ENCODE results near the gene AK1. TPM values are rescaled to one million over a fixed set of nuclear protein-coding genes. Genes with fewer than 3 reads are reported as not detected.
A peak's percentile ranks its signal among the peaks of the same experiment; 100 is the strongest.

Gene AK1
- total RNA-seq, 1 donor from 2014 or later = 64.5 TPM

DNA sequence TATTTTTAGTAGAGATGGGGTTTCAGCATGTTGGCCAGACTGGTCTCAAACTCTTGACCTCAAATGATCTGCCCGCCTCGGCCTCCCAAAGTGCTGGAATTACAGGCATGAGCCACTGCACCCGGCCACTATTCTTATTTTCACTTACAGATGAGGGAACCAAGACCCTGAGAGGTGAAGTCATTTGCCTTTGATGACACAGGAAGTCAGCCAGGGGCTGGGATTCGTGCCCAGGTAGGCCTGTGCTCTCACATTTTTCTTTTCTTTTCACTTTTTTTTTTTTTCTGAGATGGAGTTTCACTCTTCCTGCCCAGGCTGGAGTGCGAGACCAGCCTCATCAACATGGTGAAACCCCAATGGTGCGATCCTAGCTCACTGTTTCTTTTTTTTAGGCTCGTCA is 45.2 kb downstream of the AK1 start:
- H3K4me3 ChIP-seq = peak overlapping the region in 1 of 2 donors; percentile 20
- TF ChIP-seq, protein P1, sequence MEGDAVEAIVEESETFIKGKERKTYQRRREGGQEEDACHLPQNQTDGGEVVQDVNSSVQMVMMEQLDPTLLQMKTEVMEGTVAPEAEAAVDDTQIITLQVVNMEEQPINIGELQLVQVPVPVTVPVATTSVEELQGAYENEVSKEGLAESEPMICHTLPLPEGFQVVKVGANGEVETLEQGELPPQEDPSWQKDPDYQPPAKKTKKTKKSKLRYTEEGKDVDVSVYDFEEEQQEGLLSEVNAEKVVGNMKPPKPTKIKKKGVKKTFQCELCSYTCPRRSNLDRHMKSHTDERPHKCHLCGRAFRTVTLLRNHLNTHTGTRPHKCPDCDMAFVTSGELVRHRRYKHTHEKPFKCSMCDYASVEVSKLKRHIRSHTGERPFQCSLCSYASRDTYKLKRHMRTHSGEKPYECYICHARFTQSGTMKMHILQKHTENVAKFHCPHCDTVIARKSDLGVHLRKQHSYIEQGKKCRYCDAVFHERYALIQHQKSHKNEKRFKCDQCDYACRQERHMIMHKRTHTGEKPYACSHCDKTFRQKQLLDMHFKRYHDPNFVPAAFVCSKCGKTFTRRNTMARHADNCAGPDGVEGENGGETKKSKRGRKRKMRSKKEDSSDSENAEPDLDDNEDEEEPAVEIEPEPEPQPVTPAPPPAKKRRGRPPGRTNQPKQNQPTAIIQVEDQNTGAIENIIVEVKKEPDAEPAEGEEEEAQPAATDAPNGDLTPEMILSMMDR (IDR thresholded peaks at IDR 0.05) = no peak
- DNase-seq (ENCODE audit: low spot score in 2 of 2) = peak in 1 of 2 donors; percentile 84
- peak overlapping the region; percentile 95 to 97 for H3K27ac ChIP-seq
- H3K4me1 ChIP-seq = peaks cover 41 to 88% of the 10 kb centered on the region in 2 donors
- H3K36me3 ChIP-seq = peaks cover 4 to 9% of the 10 kb centered on the region in 2 donors
- H3K9me3 ChIP-seq = no peaks in the 10 kb centered on the region
- intact Hi-C loops (cut with DNase I) = loop anchor here (2.0 kb wide), 1 partner anchor 29 kb away; the partner anchor contains the start of gene FPGS
- H3K27me3 ChIP-seq = no peaks in the 10 kb centered on the region

DNA sequence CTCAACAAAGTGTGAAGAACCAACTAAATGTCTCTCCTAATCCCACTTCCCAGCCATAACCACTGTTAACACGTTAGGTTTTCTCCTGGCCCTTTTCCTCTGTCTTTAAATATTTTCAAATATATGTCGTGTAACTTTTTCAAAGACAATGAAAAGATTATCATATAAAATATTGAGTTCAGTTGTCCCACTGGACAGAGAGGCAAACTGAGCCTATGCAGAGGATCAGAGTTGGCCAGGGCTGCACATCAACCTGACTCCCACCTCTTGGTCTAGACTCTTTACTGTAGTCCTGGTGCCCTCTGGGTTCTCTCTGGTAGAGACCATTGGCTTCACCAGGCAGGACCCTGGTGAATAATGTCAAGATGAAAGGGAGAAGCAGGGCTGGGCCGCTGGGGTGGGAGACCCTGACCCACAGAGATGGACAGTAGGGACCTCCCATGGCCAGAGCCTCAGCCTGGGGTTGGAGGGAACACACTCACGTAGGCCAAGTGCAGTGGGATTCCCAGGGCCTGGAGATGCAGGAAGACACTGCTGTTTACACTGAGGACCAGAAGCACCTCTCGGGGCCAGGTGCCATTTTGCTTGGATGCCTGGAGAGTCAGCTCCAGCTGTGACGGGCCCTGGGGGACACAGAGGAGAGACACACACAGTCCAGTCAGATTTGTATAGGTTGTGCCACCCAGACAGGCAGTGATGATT is 48.1 kb downstream of the AK1 start:
- Histone ChIP-seq H3K27ac (peak overlapping the region; percentile 89 to 95), H3K9me3 (no peaks in the 10 kb centered on the region), H3K4me1 (peaks cover 20 to 65% of the 10 kb centered on the region in 2 donors), H3K36me3 (peaks cover 31 to 37% of the 10 kb centered on the region in 2 donors), H3K4me3 (no peak overlapping the region), H3K27me3 (no peaks in the 10 kb centered on the region)
- intact Hi-C loops (cut with DNase I) = loop anchor here (2.0 to 5.0 kb wide), 2 partner anchors 33 to 41 kb away; no protein-coding TSS in a partner anchor
- TF ChIP-seq, protein P1 (IDR thresholded peaks at IDR 0.05) = no peak
- no peak for DNase-seq (ENCODE audit: low spot score in 2 of 2)

DNA sequence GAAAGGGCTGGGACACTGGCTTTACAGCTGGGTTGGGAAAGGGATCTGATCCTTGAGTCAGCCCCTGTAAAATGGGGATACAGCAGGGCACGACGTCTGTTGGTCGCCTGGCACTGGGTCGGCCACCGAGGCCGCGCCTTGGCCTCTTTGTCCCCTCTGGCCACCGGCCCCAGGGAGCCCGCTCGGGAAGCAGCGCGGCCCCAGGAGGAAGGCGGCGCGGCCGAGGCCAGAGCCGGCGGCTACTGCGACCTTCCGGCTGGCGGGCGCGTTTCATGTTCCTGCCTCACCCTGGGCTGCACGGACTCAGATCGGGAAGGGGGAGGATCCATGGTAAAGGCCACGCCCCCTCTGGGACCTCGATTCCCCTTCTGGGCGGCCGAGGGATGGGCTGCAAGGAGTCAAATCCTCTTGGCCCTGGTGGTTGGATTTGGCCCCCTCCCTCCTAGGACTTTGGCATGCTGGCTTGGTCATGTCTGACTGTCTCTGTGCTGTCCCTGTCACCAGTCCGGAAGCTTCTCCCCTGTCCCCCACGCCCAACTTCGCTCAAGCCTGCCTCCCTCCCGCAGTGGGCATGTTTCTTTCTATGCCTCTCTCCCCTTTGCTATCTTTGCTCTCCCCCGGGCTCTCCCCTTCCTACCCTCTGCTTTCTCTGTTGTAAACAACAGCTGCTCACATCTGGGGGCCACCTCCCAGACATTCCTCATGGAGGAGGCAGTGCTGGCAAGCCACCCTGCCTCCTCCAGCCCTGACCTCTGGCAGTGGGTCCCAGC is 49.0 kb downstream of the AK1 start:
- Histone ChIP-seq H3K27ac (peak overlapping the region; percentile 89 to 95), H3K4me3 (peak overlapping the region; percentile 34 to 48), H3K9me3 (no peaks in the 10 kb centered on the region), H3K4me1 (peaks cover 20 to 59% of the 10 kb centered on the region in 2 donors), H3K36me3 (peaks cover 38 to 47% of the 10 kb centered on the region in 2 donors), H3K27me3 (no peaks in the 10 kb centered on the region)
- TF ChIP-seq, protein P1 (IDR thresholded peaks at IDR 0.05) = no peak
- DNase-seq (ENCODE audit: low spot score in 2 of 2) = peak; percentile 67 to 93
- intact Hi-C loops (cut with DNase I) = loop anchor here (2.0 to 5.0 kb wide), 2 partner anchors 34 to 42 kb away; no protein-coding TSS in a partner anchor

DNA sequence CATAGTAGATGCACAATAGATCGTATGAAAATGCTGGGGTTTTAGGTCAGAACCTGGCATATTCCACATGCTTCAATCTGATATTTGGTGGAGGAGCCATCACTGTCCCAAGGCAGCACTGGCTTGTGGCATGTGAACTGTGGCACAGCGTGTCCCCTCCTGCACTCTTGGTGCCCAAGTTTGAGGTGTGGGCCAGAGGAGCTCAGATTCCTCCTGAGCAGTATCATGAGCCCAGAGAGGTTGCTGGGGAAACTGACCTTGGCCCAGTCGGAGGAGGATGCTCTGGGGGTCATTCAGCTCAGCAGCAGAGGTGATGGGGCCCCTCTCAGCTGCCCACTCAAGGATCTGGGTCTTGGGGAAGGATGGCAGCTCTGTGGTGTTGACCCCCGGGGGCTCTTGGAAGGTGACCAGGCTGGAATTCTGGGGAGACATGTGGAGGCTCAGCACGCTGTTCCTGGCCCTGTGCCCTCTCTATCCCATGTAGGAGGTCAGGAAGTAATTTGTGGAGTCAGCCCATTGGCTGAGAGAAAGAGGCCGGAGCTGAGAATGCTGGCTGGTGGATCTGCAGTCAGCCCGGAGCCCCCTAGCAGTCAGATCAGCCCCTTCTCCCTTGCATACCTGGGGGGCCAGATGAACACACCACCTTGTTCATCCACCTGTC is 51.1 kb downstream of the AK1 start:
- intact Hi-C loops (cut with DNase I) = loop anchor here (5.0 kb wide), 1 partner anchor 36 kb away; no protein-coding TSS in a partner anchor
- peaks cover 6 to 39% of the 10 kb centered on the region in 2 donors for H3K4me1 ChIP-seq
- peaks cover 45 to 64% of the 10 kb centered on the region in 2 donors for H3K36me3 ChIP-seq
- DNase-seq (ENCODE audit: low spot score in 2 of 2) = no peak
- no peaks in the 10 kb centered on the region for H3K27me3 ChIP-seq
- H3K27ac ChIP-seq = peak overlapping the region; percentile 89 to 95
- TF ChIP-seq, protein P1 (IDR thresholded peaks at IDR 0.05) = no peak
- H3K9me3 ChIP-seq = no peaks in the 10 kb centered on the region
- no peak overlapping the region for H3K4me3 ChIP-seq

DNA sequence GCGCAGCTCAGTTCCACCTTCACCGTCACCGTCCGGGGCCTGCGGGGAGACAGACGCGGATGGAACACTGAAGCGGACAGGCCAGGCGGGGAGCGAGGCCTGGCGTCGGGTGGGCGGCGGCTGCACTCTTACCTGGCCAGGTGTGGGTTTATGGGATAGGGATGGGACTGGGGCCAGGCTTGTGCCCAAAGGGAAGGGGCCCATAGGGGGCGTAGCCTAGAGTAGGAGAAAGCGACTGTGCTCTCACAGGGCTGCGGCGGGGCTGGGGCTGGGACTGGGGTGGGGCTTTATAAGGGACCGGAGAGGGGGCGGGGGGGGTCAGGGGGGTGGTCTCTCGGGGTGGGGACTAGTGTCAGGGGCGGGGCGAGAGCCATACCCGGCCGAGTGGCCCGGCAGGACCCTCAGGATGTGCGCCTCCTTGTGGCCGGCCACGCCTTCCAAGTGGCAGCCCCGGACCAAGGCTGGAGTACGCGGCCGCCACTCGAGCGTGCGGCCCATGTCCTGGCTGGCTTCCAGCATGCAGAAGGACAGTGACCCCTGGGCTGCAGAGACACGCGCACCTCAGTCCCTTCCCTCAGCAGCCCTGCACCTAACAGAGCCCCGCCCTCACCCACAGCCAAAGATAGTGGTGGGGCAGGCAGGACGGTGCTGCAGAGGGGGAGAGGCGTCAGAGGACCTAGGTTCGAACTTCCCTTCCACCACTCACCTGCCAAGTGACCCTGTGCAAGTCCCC is 52.0 kb downstream of the AK1 start:
- peaks cover 6 to 31% of the 10 kb centered on the region in 2 donors for H3K4me1 ChIP-seq
- H3K36me3 ChIP-seq = peaks cover 54 to 72% of the 10 kb centered on the region in 2 donors
- TF ChIP-seq, protein P1 (IDR thresholded peaks at IDR 0.05) = peak in 1 of 3 experiments; percentile 27
- DNase-seq (ENCODE audit: low spot score in 2 of 2) = no peak
- no peak overlapping the region for H3K4me3 ChIP-seq
- H3K27me3 ChIP-seq = no peaks in the 10 kb centered on the region
- intact Hi-C loops (cut with DNase I) = loop anchor here (5.0 kb wide), 1 partner anchor 37 kb away; no protein-coding TSS in a partner anchor
- H3K9me3 ChIP-seq = no peaks in the 10 kb centered on the region
- H3K27ac ChIP-seq = peak overlapping the region; percentile 89 to 95
